Measurements from ENCODE around the gene HADHA. TPM values are rescaled to one million over a fixed set of nuclear protein-coding genes. Genes with fewer than 3 reads are reported as not detected.
"Not testable (repeated sequence)": the region's sequence is repeated elsewhere in the genome, so short reads cannot be mapped to it uniquely, and the experiment has no call there.

The HADHA gene
- total and polyA plus RNA-seq, 2 donors (not counting 3 experiments of a cell fraction or from before 2014, with no cell fraction given): 79.4 to 158 TPM

DNA sequence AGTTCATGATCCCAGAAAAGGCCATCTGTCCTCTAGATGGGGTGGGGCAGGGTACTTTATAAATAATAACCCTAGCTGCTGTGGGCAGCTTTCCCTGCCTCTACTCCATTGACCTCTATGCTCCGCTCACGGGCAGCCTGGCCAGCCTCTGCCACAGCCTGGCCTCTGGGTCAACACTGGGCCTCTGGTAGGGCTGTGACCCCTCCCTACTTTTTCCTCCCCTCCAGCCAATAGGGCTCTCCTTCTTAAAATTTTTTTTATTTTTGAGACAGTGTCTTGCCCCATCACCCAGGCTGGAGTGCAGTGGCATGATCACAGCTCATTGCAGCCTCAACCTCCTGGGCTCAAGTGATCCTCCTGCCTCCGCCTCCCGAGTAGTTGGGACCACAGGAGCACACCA lies 75.6 kb downstream of the HADHA start:
- BruUV-seq (replicated peaks): no TSS peak
- no peak for FAIRE-seq
- dilution Hi-C loops (cut with MboI; ENCODE audit: extremely low pct_ligation_motif_present, low sequenced_read_pairs) (no loop called here), intact Hi-C loops (cut with micrococcal nuclease) (no loop called here)
- no peaks in the 10 kb centered on the region for H3K36me3 ChIP-seq (ENCODE audit: control insufficient read depth in 2 of 2, extremely low read depth in 1 of 2, insufficient read depth in 2 of 2, low read length in 2 of 2)
- H3K4me3 ChIP-seq (replicated peaks in 1 of 3; ENCODE audit: insufficient read depth in 1 of 3, low read depth in 1 of 3, low read length in 3 of 3): no peak overlapping the region
- no peaks in the 10 kb centered on the region for H3K79me2 ChIP-seq (ENCODE audit: control insufficient read depth, insufficient read depth, low read length)
- H2AFZ ChIP-seq (ENCODE audit: low read depth, low read length): no peak overlapping the region
- no peaks in the 10 kb centered on the region for H3K4me1 ChIP-seq (ENCODE audit: control insufficient read depth, extremely low read depth, insufficient read depth, low read length)
- no peak overlapping the region for H3K4me2 ChIP-seq (ENCODE audit: insufficient read depth, low read length)
- CTCF ChIA-PET: no interaction called here
- no peak overlapping the region for H3K9ac ChIP-seq (replicated peaks; ENCODE audit: extremely low read depth, insufficient read depth, low read length)
- POLR2A ChIA-PET: no interaction called here
- no peaks in the 10 kb centered on the region for H3K9me1 ChIP-seq (replicated peaks; ENCODE audit: control insufficient read depth, extremely low read depth, insufficient read depth, low read length)
- no peak for TF ChIP-seq GATA2 (IDR thresholded peaks at IDR 0.05; ENCODE audit: insufficient read depth, insufficient read length, low read depth, low read length)
- no peak for TF ChIP-seq FOS (IDR thresholded peaks at IDR 0.05; ENCODE audit: borderline replicate concordance, insufficient read depth, low read length)
- TF ChIP-seq, protein P1, sequence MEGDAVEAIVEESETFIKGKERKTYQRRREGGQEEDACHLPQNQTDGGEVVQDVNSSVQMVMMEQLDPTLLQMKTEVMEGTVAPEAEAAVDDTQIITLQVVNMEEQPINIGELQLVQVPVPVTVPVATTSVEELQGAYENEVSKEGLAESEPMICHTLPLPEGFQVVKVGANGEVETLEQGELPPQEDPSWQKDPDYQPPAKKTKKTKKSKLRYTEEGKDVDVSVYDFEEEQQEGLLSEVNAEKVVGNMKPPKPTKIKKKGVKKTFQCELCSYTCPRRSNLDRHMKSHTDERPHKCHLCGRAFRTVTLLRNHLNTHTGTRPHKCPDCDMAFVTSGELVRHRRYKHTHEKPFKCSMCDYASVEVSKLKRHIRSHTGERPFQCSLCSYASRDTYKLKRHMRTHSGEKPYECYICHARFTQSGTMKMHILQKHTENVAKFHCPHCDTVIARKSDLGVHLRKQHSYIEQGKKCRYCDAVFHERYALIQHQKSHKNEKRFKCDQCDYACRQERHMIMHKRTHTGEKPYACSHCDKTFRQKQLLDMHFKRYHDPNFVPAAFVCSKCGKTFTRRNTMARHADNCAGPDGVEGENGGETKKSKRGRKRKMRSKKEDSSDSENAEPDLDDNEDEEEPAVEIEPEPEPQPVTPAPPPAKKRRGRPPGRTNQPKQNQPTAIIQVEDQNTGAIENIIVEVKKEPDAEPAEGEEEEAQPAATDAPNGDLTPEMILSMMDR (IDR thresholded peaks at IDR 0.05; ENCODE audit: extremely low read depth in 1 of 2, insufficient read depth in 1 of 2, low read depth in 1 of 2, low read length in 2 of 2): no peak
- TF ChIP-seq MYC (IDR thresholded peaks at IDR 0.05; ENCODE audit: low read depth, low read length): no peak
- no peak for TF ChIP-seq JUN (IDR thresholded peaks at IDR 0.05; ENCODE audit: borderline replicate concordance, insufficient read depth, insufficient read length, low read depth)
- no peak for TF ChIP-seq POLR2A (IDR thresholded peaks at IDR 0.05; ENCODE audit: low read depth, low read length)
- TF ChIP-seq, protein P2, sequence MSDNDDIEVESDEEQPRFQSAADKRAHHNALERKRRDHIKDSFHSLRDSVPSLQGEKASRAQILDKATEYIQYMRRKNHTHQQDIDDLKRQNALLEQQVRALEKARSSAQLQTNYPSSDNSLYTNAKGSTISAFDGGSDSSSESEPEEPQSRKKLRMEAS (IDR thresholded peaks at IDR 0.05; ENCODE audit: insufficient read depth, insufficient read length): no peak
- no peaks in the 10 kb centered on the region for H4K20me1 ChIP-seq (replicated peaks; ENCODE audit: control insufficient read depth, extremely low read depth, insufficient read depth, low read length)
- H3K27me3 ChIP-seq (ENCODE audit: control insufficient read depth in 2 of 2, insufficient read depth in 2 of 2, low read length in 2 of 2): peaks cover 5 to 8% of the 10 kb centered on the region in 2 experiments
- H3K9me3 ChIP-seq (replicated peaks; ENCODE audit: control insufficient read depth, insufficient read depth, low read length): no peaks in the 10 kb centered on the region
- no peak for DNase-seq (ENCODE audit: low read depth, low spot score)
- H3K27ac ChIP-seq (ENCODE audit: insufficient read depth, low read depth, low read length): no peak overlapping the region

- H3K4me2 ChIP-seq (ENCODE audit: insufficient read depth, low read length); H3K9me3 ChIP-seq (replicated peaks; ENCODE audit: control insufficient read depth, insufficient read depth, low read length); H3K4me3 ChIP-seq (replicated peaks in 1 of 3; ENCODE audit: insufficient read depth in 1 of 3, low read depth in 1 of 3, low read length in 3 of 3); H3K36me3 ChIP-seq (ENCODE audit: control insufficient read depth in 2 of 2, extremely low read depth in 1 of 2, insufficient read depth in 2 of 2, low read length in 2 of 2); BruUV-seq (replicated peaks); H3K27me3 ChIP-seq (ENCODE audit: control insufficient read depth in 2 of 2, insufficient read depth in 2 of 2, low read length in 2 of 2); DNase-seq (ENCODE audit: low read depth, low spot score); H3K27ac ChIP-seq (ENCODE audit: insufficient read depth, low read depth, low read length); H2AFZ ChIP-seq (ENCODE audit: low read depth, low read length); H3K4me1 ChIP-seq (ENCODE audit: control insufficient read depth, extremely low read depth, insufficient read depth, low read length); H3K9me1 ChIP-seq (replicated peaks; ENCODE audit: control insufficient read depth, extremely low read depth, insufficient read depth, low read length); intact Hi-C loops (cut with micrococcal nuclease); H3K79me2 ChIP-seq (ENCODE audit: control insufficient read depth, insufficient read depth, low read length); H3K9ac ChIP-seq (replicated peaks; ENCODE audit: extremely low read depth, insufficient read depth, low read length); H4K20me1 ChIP-seq (replicated peaks; ENCODE audit: control insufficient read depth, extremely low read depth, insufficient read depth, low read length); dilution Hi-C loops (cut with MboI; ENCODE audit: extremely low pct_ligation_motif_present, low sequenced_read_pairs): not testable (repeated sequence)
- FAIRE-seq: peak; percentile 28
- POLR2A ChIA-PET: interaction anchor here (0.6 kb wide), 1 partner anchor 9 kb away, joined by 3 read pairs; no protein-coding TSS in a partner anchor
- CTCF ChIA-PET: interaction anchor here (1.1 to 1.3 kb wide), 2 partner anchors 19 to 132 kb away, joined by 3 read pairs; no protein-coding TSS in a partner anchor
Observed at GRCh38 chr2:26166541-26166940, 77.9 kb downstream of the HADHA start.
